Measurements from ENCODE around the gene CROCC2. TPM values are rescaled to one million over a fixed set of nuclear protein-coding genes. Genes with fewer than 3 reads are reported as not detected.

Gene CROCC2
- total RNA-seq, 1 donor from 2014 or later: not detected

GRCh38 chr2:240956935-240957655 lies 51.0 kb downstream of the CROCC2 start:
- H3K4me3 ChIP-seq (ENCODE audit: low read depth, low read length): no peak overlapping the region
- TF ChIP-seq, protein P1, sequence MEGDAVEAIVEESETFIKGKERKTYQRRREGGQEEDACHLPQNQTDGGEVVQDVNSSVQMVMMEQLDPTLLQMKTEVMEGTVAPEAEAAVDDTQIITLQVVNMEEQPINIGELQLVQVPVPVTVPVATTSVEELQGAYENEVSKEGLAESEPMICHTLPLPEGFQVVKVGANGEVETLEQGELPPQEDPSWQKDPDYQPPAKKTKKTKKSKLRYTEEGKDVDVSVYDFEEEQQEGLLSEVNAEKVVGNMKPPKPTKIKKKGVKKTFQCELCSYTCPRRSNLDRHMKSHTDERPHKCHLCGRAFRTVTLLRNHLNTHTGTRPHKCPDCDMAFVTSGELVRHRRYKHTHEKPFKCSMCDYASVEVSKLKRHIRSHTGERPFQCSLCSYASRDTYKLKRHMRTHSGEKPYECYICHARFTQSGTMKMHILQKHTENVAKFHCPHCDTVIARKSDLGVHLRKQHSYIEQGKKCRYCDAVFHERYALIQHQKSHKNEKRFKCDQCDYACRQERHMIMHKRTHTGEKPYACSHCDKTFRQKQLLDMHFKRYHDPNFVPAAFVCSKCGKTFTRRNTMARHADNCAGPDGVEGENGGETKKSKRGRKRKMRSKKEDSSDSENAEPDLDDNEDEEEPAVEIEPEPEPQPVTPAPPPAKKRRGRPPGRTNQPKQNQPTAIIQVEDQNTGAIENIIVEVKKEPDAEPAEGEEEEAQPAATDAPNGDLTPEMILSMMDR (conservative IDR thresholded peaks at IDR 0.05; ENCODE audit: low read depth, low read length): no peak
- DNase-seq (ENCODE audit: low read depth): no peak

DNA sequence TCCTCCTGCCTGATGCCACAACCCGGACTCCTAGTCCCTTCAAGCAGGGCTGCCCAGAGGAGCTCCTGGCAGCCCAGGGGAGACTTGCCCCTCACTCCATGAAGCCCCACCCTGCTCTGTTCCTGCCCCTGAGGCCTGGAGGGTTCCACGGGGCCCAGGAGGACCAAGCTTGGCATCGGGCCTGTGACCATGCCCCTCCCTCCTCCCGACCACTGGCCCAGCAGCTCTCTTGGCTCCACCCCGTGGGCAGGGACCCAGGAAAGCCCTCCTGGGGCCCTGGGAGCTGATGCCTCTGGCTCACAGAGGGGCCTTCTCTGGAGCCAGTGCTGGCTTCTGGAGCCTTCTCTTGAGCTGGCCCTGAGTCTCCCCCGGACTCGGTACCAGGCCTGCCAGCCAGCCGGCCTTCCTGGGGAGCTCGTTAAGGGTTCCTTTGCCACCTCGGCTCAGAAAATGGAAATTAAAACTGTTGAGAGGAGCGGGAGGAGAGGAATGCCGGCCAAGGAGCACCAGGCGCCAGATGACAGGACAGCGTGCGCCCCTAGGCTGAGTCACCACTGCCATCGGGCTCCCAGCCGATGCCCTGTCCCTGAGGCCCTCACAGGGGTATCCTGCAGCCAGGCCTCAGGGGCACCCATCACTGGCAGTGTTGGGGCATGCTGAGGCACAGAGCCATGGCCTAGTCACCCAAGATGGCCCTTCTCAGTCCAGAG lies 51.7 kb downstream of the CROCC2 start:
- no peak for DNase-seq (ENCODE audit: low read depth)
- no peak overlapping the region for H3K4me3 ChIP-seq (ENCODE audit: low read depth, low read length)
- TF ChIP-seq, protein P1 (conservative IDR thresholded peaks at IDR 0.05; ENCODE audit: low read depth, low read length): no peak

DNA sequence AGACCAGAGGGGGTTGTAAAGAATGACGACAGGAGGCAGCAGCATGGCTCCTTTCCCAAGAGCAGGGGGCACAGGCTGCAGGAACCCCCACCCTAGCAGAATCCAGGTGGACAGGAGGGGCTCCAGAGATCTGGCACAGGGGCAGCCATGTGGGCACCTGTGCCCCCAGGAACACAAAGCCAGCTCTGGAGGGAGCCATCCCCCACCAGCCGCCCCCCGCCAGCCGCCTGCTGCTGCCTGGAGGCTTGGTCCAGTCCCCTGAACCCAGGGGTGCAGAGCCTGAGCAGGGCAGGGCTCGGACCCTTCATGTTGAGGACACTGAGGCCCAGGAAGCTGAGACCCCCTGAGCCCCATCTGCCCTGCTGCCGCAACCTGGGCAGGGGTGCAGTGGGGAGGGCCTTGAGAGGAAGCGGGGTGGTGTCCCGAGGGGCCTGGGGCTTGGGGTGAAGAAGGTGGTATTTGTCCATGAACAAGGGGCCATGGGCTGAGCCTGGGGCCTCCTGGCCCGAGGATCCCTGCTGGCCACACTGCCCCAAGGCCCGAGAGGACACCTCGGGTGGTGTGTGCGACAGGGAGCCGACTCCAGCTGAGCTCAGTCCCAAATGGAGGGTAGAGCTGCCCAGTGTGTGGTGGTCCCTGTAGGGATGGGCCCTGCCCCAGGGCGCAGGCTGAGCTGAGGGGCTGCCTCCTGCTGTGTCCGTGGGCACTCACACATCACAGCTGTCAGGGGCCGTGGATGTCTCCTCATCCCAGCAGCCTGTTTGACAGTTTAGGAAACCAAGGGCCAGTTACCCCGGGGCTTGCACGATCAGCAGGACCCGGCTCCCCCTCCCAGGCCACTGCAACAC lies 52.5 kb downstream of the CROCC2 start:
- DNase-seq (ENCODE audit: low read depth): no peak
- TF ChIP-seq, protein P1 (conservative IDR thresholded peaks at IDR 0.05; ENCODE audit: low read depth, low read length): no peak
- H3K4me3 ChIP-seq (ENCODE audit: low read depth, low read length): no peak overlapping the region

- no peak for DNase-seq (ENCODE audit: low read depth)
- TF ChIP-seq, protein P1 (conservative IDR thresholded peaks at IDR 0.05; ENCODE audit: low read depth, low read length): no peak
Measured at GRCh38 chr2:240959214-240959940, 53.2 kb downstream of the CROCC2 start.

DNA sequence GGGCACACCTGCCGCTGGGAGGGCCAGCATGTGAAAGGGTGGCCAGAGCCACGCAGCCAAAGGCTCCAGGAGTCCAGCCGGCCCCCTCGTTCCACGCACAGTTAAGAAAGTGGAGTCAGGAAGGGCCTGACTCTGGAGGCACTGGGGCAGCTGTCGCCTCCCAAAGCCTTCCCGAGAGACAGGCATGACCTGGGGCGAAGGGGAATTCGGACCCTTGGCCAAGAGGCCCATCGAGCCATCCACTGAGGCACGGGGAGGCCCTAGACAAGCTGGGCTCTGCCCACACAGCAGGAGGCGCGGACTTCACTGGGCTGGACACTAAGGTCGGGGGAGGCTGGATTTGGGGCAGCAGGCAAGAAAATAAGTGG lies 53.8 kb downstream of the CROCC2 start:
- H3K4me3 ChIP-seq (ENCODE audit: low read depth, low read length): no peak overlapping the region
- TF ChIP-seq, protein P1 (conservative IDR thresholded peaks at IDR 0.05; ENCODE audit: low read depth, low read length): no peak
- DNase-seq (ENCODE audit: low read depth): no peak

More at GRCh38 chr2:240959214-240959940, 53.2 kb downstream of the CROCC2 start:
- H3K4me3 ChIP-seq (ENCODE audit: low read depth, low read length): no peak overlapping the region

DNA sequence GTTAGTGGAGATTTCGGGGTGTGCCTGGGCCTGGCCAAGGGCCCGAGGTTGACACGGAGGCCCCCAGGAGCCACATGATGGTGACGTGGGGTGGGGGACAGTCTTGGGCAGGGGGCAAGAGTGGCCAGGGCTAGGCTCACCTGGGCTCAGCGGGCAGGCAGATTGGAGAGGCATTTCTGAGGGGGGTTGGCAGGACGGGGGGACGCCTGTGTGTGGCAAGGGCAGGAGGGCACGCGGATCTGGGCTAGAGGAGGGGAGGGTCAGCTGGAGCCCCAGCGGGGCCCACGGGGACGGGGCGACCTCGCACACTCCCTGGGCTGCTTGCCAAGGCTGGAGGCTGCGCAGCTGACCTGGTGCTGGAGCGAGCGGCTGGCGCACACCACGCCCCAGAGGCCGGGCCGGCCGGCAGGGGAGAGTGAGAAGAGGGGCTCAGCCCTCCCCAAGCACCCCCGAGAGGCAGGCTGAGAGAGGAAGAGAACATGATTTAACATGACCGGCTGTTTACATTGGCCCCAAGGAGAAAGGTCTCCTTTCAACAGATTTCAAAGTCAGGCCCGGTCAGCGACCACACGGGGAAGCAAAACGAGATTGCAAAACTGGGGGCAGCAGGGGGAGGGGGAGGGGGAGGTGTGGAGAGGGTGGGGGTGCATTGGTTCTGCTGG lies 54.3 kb downstream of the CROCC2 start:
- H3K4me3 ChIP-seq (ENCODE audit: low read depth, low read length): no peak overlapping the region
- DNase-seq (ENCODE audit: low read depth): no peak
- TF ChIP-seq, protein P1 (conservative IDR thresholded peaks at IDR 0.05; ENCODE audit: low read depth, low read length): no peak
